GM19043 (cell line): ENCODE results near the gene WNT3.

Experiments
- ATAC-seq: cut with Tn5 transposase; IDR thresholded peaks from one replicate; pipeline ENCODE4 v1.9.1; 2021; ENCODE audit warnings: low read depth; ENCODE audit not compliant: unreplicated experiment

Gene WNT3

GRCh38 chr17:46739982-46740381 lies 78.5 kb downstream of the WNT3 start:
- ATAC-seq, result no peak

- ATAC-seq, result no peak
These were observed 79.9 kb downstream of the WNT3 start for GRCh38 chr17:46738544-46738943.

- no peak for ATAC-seq
These were observed 81.2 kb downstream of the WNT3 start for GRCh38 chr17:46737326-46737725.

- ATAC-seq, result no peak
These were observed 82.4 kb downstream of the WNT3 start for GRCh38 chr17:46736100-46736499.

GRCh38 chr17:46733837-46734475 lies 84.5 kb downstream of the WNT3 start:
- no peak for ATAC-seq

- ATAC-seq, result no peak
These were observed 85.6 kb downstream of the WNT3 start for GRCh38 chr17:46732754-46733398.

GRCh38 chr17:46732160-46732559 lies 86.3 kb downstream of the WNT3 start:
- ATAC-seq, result no peak

- no peak for ATAC-seq
These were observed 87.8 kb downstream of the WNT3 start for GRCh38 chr17:46730679-46731078.

- no peak for ATAC-seq
These were observed 88.5 kb downstream of the WNT3 start for GRCh38 chr17:46730026-46730425.

- ATAC-seq, result no peak
These were observed 90.7 kb downstream of the WNT3 start for GRCh38 chr17:46727572-46728348.

- no peak for ATAC-seq
These were observed 92.3 kb downstream of the WNT3 start for GRCh38 chr17:46726206-46726605.

GRCh38 chr17:46722662-46723285 lies 95.7 kb downstream of the WNT3 start:
- ATAC-seq, result no peak

GRCh38 chr17:46720408-46720807 lies 98.1 kb downstream of the WNT3 start:
- ATAC-seq, result no peak

GRCh38 chr17:46719891-46720290 lies 98.6 kb downstream of the WNT3 start:
- no peak for ATAC-seq

GRCh38 chr17:46717999-46718398 lies 100.5 kb downstream of the WNT3 start:
- no peak for ATAC-seq
